HUDEP-2 (cell line): ENCODE data around the gene CAPN10.
"Not testable (repeated sequence)": the region's sequence is repeated elsewhere in the genome, so short reads cannot be mapped to it uniquely, and the experiment has no call there.

ENCODE experiments used
- DNase-seq, 76 experiments: peaks; one replicate each; lab custom pipeline; 2025; ENCODE audit not compliant: unreplicated experiment in 76 of 76; lab: John Stamatoyannopoulos, UW

CAPN10 gene

DNA sequence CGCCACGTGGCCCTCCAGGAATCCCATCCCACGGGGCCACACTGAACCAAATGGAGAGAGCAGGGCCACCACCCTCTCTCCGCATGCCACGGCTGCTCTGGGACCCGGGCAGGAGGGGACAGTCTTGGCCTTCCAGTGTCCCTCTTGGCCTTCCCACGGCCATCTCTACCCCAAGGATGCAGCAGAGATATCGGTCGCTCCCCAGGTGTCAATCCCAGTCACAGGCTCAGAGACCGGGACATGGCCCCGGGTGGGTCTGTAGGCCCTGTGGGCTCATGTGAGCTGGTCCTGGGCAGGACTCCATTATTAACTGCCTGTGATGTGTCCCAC, 15.3 kb downstream of the CAPN10 start:
- no peak for DNase-seq

DNA sequence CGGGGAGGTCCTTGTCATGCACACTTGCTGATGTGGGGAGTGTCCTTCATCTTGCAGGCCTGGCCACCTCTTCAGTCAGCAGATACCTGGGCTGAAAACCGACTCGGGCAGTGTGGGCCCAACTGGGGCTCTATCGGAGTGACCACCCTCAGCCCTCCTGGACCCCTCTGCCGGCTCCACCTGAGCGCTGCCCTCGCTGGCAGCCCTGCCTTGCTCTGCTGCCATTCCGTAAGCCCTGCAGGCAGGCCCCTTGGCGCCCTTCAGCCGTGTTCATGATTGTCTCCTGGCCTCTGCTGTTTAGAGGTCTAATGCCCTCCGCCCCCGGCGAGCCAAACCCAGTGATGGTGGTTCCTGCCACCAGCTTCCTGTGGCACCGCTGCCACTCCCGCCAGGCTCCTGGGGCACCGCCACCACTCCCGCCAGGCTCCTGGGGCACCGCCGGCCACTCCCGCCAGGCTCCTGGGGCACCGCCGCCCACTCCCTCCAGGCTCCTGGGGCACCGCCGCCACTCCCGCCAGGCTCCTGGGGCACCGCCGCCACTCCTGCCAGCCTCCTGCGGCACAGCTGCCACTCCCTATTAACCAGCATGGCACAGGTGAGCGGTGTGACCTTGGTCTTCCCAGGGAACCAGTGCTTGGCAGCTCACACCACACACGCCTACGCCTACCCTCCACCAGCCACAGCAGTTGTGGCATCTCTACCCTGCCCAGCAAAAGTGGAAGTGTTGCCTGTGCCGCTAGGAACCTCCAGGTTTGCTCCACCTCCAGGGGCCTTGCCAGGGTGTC, 15.9 kb downstream of the CAPN10 start:
- no peak for DNase-seq

DNA sequence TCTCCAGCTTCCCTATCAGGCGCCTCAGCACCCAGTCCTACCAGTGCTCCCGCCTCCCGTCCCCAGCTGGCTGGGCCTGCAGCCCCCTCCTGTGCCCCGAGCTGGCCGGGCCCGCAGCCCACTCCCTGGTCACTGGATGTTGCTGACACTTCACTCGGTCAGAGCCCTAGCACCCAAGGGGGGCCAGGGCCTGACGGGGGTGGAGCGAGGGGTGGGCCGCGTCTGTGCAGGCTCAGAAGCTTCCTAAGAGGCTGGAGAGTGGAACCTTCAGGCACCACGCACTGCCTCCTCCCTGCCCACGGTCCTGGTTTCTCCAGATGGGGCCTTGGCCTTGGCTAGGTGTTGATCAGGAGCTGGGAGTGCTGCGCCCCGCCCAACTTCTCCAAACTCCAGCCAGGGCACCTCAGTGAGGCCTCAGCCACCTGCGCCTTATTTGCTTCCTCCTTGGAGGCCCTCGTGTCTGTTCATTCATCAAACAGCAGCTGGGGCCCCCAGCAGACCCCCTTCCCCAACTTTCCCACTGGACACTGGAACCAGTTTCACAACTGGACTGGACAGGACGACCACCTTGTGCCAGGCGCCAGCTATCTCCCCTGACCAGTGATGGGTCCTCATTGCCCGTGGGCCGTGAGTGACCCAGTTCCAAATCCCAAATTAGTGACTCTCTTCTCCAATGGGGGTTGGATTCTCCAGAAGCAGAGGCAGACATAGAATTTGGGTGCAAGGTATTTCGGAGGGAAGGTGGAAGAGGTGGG, 16.7 kb downstream of the CAPN10 start:
- DNase-seq: no peak

DNA sequence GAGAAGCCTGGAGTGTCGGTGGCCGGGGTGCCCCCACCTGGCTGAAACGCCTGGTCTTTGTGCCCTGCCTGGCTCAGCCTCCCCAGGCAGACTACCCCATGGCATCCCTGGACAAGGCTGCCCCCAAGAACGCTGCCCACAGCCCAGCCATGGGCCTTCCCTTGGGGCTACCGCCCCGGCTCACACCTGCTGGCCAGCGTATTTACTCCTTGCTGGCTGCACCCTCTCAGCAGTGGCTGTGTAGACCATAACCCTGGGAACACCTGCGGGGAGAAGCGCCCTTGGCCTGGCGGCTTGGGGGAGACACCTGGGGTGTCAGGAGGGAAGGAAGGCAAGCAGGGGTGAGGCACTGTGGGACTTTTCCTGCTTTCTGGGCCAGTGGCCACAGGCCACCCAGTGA, 17.3 kb downstream of the CAPN10 start:
- DNase-seq: no peak

DNA sequence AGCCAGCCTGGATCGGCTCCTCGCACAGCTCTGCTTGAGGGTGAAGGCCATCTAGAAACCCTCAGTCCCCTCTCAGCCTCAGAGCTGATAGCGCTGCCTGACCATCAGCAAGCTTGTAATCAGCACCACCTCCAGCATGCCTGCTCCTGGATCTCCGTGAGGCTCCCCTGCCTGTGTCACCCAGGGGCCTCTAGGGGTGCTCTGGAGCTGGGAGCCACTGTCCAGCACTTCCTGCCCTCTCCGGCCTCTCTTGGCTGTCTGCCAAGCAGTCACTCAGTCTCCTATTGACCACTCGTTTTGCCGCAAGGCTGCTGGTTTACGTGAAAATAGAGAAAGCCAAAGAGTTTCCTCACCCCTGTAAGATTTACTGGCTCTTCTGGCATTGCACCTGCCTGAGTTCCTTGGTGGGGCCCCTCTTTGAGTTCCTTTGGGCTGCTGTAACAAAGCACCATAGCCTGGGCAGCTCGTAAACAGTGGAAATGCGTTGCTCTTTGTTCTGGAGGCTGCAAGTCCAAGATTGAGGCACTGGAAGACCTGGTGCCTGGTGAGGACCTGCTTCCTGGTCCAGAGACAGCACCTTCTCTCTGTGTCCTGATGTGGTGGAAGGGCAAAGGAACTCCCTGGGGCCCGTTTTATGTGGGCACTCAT, 17.9 kb downstream of the CAPN10 start:
- DNase-seq: peak in 12 of 76 experiments; percentile 2 to 46 (median 19)

DNA sequence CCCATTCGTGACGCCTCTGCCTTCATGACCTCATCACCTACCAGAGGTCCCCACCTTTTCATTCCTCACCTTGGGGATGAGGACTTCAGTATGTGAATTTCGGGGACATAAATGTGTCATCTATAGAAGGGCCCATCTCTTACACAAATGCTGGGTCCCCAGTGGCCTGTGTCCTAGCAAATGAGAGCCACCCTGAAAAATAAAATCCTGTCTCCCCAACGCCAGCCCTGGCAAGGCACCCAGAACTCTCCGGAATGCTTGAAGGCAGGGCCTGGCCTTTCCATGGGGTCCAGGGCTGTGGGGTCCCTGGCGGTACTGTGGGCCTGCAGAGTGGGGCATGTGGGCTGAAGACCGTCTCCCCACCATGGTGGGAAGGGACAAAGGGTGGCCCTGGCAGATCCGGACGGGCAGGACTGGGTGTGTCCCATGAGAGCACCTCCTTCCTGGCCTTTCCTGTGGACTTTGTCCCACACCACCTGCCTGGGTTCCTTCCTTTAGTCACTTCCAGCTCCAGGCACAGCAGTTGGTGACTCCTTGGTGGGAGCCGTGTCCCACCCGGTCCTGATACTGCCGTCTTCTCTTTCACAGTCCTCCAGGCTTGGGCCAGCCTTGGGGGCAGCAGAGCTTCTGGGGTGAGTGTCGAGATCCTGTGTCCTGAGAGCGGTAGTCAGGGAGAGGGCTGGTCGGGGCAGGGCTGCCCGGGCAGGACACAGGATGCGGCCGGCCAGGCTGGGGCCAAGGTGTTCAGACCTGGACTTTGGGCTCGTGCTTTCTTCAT, 18.6 kb downstream of the CAPN10 start:
- DNase-seq: no peak

DNA sequence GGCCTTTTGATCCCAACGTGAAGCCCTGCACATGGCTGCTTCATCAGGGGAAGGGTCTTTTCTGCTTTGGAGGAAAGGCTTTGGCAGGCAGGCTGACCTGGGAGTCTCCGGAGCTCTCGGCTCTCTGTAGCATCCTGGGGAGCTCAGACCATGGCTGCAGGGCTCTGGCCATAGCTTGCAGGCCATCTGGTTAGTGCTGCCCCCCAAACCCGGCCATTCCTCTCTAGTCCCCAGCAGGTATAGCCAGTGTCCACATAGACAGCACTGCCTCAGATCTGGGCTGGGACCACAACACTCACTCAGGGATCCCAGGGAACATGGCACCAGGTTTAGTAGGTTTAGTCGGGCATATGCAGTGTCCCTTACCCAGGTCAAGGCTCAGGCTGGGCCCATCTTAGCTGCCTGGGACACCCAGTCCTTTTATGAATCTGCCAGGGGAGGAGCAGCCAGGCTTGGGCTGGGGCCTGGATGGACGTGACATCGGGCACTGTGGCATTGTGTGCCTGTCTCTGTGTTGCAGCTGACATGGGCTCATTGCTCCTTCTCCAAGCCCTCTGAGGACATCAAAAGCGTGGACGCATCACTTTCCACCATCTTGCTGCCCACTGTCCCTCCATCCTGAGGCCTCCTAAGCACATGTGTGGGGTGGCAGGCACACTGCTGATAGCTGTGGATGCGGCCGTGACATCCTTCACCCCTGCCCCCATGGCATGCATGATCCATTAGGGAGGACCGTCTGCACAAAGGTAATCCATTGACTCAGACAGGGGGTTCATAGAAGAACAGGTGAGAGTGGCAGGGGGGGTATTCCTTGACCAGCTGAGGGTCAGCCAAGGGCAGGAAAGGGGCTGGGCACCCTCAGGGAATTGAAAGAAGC, 19.6 kb downstream of the CAPN10 start:
- DNase-seq: no peak

DNA sequence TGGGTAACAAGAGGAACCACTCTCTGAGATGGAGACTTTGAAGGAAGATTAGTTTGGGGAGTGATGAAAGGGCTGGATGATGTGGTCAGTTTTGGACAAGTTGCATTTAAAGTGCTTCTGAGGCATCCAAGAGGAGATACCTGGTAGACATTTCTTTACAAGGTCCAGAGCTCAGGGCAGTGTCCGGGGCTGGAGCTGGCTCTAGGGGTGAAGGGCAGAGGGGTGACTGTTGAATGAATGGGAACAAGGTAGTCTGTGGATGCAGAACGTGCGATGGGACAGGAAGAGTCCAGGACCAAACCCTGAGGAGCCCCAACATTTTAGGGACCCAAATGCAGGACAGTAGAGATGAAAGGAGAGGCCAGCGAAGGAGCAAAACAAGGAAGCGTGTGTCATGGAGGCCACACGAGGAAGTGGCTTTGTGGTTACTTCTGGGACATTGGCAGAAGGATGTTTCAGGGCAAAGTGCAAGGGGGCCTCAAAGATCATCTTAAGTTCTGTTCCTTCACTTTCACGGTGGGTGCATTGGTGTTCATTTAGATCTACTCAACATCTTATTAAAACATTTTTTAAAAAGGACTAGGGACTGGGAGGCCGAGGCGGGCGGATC, 25.2 kb downstream of the CAPN10 start:
- DNase-seq: no peak

DNA sequence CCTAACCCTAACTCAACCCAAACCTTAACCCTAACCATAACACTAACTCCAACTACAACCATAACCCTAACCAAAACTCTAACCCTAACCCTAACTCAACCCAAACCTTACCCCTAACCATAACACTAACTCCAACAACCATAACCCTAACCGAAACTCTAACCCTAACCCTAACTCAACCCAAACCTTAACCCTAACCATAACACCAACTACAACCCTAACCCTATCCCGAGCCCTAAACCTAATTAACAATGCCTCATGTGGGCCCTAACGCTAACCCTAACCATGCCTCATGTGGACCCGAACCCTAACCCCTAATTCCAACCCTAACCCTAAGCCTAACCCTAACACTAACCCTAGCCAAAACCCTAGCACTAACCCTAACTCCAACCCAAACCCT, 27.2 kb downstream of the CAPN10 start:
- no peak for DNase-seq

DNA sequence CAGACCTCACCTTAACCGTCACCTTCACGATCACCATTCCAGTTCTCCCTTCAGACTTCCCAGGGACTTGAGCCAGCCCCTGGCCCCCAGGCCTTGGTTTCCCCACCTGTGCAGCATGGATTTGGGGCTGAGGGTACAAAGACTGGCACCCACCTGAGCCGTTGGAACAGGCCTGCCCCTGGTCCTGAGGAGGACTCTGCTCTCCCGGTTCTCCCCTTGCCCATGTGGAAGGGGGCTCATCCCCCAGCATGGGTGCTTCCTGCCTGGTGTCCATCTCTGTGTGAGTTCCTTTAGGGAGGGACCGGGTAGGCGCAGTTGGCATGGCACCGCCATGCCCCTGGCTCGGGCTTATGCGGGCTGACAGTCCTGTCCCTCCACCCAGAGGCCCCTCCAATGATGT, 27.9 kb downstream of the CAPN10 start:
- no peak for DNase-seq

DNA sequence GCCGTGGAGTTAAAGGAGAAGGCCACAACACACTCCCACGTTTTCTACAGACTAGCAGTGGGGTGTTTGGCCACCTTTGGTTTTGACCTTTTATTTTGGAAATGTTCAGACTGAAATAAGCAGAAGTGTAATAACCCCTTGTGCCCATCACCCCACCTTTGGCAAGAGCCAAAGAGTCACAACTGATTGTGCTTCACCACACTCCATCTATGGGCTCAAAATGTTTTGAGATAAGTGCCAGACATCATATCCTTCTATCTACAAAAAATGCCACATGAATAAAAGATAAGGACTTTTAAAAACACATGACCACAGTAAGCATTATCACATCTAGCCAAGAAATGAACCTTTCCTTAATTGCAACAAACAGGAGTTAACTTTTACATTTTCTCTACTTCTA, 28.9 kb downstream of the CAPN10 start:
- peak in 5 of 76 experiments; percentile 5 to 38 (median 10) for DNase-seq

DNA sequence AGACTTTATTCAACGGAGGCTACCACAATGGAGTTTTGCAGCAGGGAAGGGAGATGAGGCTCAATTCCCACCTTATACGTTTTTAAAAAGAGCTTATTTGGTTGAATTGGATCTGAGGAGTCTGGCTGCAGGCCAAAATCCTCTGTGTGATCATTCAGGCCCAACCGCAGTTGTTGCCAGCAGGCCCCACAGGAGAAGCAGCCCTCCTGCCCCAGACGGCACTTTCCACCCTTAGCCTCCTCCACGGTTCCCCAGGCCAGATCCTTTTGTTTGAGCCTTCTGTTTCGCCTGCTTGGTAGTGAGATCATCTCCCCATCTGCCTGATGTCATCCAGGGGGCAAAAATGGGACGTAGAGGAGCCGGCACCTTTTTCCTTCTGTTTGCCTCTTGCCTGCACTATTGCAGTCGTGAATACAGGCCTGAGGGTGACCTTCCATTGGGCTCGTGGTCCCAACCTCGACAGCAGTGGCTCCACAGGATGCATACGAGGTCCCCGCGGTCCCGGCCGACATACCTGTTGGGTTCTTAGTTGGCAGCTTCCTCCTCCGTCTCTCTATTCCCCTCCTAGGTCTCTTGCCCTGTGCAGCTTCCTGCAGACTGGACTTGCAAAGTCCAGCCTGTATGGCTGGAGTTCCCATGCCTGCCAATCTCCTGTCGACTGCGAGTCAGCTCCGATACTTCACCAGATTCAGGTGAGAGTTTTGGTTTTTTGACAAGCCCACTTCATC, 29.4 kb downstream of the CAPN10 start:
- peak in 10 of 76 experiments; percentile 4 to 47 (median 12) for DNase-seq

DNA sequence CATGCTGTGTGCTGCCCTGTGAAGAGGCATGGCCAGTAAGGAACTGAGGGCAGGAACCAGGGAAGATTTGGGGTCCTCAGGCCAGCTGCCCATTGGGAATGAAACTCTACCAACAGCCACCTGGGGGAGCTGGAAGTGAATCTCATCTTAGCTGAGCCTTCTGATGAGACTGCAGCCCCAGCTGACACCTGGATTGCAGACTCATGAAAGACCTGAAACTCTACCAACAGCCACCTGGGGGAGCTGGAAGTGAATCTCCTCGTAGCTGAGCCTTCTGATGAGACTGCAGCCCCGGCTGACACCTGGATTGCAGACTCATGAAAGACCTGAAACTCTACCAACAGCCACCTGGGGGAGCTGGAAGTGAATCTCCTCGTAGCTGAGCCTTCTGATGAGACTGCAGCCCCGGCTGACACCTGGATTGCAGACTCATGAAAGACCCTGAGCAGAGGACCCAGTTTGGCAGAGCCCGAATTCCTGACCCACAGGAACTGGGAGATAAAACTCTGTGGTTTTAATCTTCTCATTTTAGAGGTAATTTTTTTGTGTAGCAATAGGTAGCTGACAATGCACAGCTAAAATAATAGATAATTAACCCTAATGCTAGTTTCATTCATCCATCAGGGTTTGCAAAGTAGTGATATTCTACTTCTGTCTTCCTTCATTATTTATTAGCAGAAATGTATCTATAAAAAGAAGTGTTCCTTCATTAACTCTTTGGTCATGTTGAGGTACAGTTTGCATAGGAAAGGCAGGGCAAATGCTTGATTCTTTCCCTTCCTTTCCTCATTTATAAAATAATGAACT, 30.5 kb downstream of the CAPN10 start:
- not testable (repeated sequence) for DNase-seq

DNA sequence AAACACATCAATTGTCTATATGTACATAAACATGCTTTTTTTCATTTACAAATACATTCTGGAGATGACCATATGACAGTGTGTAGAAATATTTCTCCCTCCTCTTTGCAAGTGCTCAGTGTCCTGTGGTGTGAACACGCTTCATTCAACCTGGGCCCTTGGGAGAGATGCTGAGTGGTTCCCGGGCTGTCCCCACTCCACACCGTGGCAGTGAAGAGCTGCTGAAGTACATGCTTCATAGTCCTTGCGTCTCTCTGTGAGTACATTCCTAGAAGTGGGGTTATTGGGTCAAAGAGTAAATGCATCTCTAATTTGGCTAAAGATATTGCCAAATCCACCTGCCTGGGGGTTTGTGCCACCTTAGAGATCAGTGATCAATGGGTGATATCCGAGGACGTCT, 32.2 kb downstream of the CAPN10 start:
- DNase-seq: no peak

DNA sequence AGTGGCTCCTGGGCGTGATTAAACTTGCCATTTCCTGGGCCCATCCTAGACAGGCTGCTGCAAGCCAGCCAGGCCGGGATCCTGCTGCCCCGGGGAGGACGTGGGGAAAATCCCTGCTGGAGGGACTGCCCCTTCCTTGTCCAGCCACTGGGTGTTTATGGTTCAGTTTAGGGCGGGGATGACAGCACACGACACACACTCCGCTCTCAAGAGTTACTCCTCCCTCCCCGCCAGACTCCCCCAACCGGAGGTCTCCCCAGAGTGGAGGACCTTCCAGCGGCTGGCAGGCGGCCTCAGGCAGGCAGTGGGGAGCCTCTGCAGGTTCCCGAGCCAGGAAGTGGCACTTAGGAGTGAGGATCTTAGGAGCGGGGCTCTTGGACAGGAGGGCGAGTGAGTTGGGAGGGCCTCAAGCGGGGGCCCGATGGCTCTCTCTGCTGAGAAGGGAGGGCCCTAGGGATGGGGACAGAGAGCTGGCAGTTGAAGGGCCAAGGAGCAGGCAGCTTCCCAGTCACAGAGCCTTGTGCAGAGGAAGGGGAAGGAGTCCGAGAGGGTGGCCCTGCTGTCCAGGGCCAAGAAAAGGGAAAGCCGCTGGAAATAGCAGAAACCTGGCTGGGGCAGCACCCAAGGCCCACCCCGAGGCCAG, 33.1 kb downstream of the CAPN10 start:
- no peak for DNase-seq

DNA sequence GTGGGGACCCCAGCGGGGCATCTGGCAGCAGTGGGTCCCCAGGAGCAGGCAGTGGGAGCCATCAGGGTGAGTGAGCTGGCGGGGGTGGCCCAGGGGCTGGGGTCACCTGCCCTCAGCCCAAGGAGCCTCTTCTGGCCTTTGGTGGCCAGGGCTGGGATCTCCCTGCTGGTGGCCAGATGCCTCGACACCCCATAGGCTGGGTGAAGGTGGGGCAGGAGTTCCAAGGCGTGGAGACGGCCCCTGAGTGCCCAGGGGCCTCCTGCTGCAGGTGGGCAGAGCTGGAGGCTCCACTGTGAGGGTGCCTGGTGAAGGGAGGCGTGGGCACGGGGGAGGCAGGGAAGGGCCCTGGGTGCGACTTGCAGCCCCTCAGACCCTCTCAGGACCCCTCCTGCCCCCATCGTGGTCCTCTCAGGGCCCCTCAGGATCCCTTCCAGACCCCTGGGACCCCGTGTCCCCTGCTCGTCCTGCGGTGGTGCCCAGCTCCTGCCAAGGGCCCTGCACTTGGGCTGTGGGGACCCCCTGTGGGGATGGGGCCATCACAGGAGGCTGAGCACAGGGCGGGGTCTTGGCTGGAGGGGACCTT, 33.7 kb downstream of the CAPN10 start:
- no peak for DNase-seq

DNA sequence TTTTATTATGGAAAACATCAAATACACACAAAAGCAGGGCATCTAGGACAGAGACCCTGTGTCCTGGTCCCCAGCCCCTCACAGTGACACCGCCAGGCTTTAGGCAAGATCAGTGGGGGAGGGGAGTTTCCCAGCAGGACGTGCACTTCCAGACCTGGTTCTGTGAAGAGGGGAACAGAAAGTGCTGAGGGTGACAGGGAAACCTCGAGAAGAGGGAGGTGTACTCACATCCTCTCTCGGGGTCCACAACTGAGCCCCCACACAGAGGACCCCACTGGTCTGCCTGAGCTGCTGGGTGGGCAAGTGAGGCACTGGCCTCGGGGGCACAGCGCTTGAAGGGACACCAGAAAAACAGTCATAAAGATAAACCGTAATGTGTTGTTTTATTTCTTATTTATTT, 34.3 kb downstream of the CAPN10 start:
- DNase-seq: no peak
